IMR-90 (cell line): ENCODE results near the gene KIAA0319L. TPM values are rescaled to one million over a fixed set of nuclear protein-coding genes. Genes with fewer than 3 reads are reported as not detected.

ENCODE experiments used
- ATAC-seq: fragments of 200-7000 bp; cut with Tn5 transposase; 2 replicates; pipeline ENCODE4 v1.9.1; 2020; ENCODE audit warnings: low read depth, mild to moderate bottlenecking, moderate library complexity
- BruUV-seq: library from RNA; stranded (reverse); fragments of 400-500 nt; replicated peaks from 2 replicates; lab custom pipeline; 2021; lab: Mats Ljungman, UMichigan
- CTCF ChIA-PET: fragments of 300-600 bp; formaldehyde crosslinking; extraction: SDS; loops from one replicate; lab custom pipeline; 2021; ENCODE audit warnings: antibody characterized with exemption; lab: Yijun Ruan, JAX
- POLR2A ChIA-PET: fragments of 300-600 bp; sonication (Branson Sonifier 250); formaldehyde crosslinking; loops from one replicate; lab custom pipeline; 2022; ENCODE audit warnings: antibody characterized with exemption; ENCODE audit not compliant: unreplicated experiment; lab: Charles Lee
- DNase-seq: peaks from one replicate; pipeline ENCODE4 v3.0.0; 2013
- H2AFZ ChIP-seq: replicated peaks from 2 replicates; pipeline ENCODE3; 2013; ENCODE audit warnings: low read length, mild to moderate bottlenecking; ENCODE audit not compliant: poor library complexity
- H2AK5ac ChIP-seq: 2 replicates; pipeline ENCODE4 v1.6.1; 2013; ENCODE audit warnings: low read depth, low read length, inconsistent platforms
- H2AK9ac ChIP-seq: replicated peaks from 2 replicates; pipeline ENCODE3; 2013; ENCODE audit warnings: mild to moderate bottlenecking, low read depth, low read length, moderate library complexity; ENCODE audit not compliant: poor library complexity
- H2BK120ac ChIP-seq: 2 replicates; pipeline ENCODE4 v1.6.1; 2013; ENCODE audit warnings: low read depth, low read length, inconsistent platforms
- H2BK15ac ChIP-seq: 3 replicates; pipeline ENCODE4 v1.6.1; 2013; ENCODE audit warnings: low read depth, low read length, inconsistent platforms
- H2BK20ac ChIP-seq: 2 replicates; pipeline ENCODE4 v1.6.1; 2013; ENCODE audit warnings: low read depth, mild to moderate bottlenecking, inconsistent platforms, low read length, moderate library complexity
- H2BK5ac ChIP-seq: 2 replicates; pipeline ENCODE4 v1.6.1; 2013; ENCODE audit warnings: mild to moderate bottlenecking, low read depth, low read length, inconsistent platforms; ENCODE audit not compliant: poor library complexity, severe bottlenecking
- H3K14ac ChIP-seq: replicated peaks from 2 replicates; pipeline ENCODE4 v1.6.1; 2013; ENCODE audit warnings: low read depth, low read length, inconsistent platforms
- H3K18ac ChIP-seq: 2 replicates; pipeline ENCODE4 v1.6.1; 2013; ENCODE audit warnings: low read depth, low read length, control low read depth
- H3K23ac ChIP-seq: 2 replicates; pipeline ENCODE4 v1.6.1; 2013; ENCODE audit warnings: low read depth, low read length, inconsistent platforms
- H3K27ac ChIP-seq: 2 replicates; pipeline ENCODE4 v1.5.1; 2013; ENCODE audit warnings: mild to moderate bottlenecking, control low read depth, low read length; ENCODE audit not compliant: insufficient read depth
- H3K27me3 ChIP-seq: 2 replicates; pipeline ENCODE4 v1.6.1; 2013; ENCODE audit warnings: low read length; ENCODE audit not compliant: control insufficient read depth, insufficient read depth
- H3K36me3 ChIP-seq: 2 replicates; pipeline ENCODE4 v1.6.1; 2013; ENCODE audit warnings: low read length, mixed read lengths; ENCODE audit not compliant: control insufficient read depth, insufficient read depth
- H3K4ac ChIP-seq: 2 replicates; pipeline ENCODE4 v1.6.1; 2013; ENCODE audit warnings: low read depth, low read length, inconsistent platforms
- H3K4me1 ChIP-seq: 2 replicates; pipeline ENCODE4 v1.6.1; 2013; ENCODE audit warnings: low read length, mixed read lengths; ENCODE audit not compliant: control insufficient read depth, insufficient read depth
- H3K4me2 ChIP-seq: 2 replicates; pipeline ENCODE4 v1.6.1; 2013; ENCODE audit warnings: low read depth, mild to moderate bottlenecking, control low read depth, low read length, moderate library complexity
- H3K4me3 ChIP-seq: 2 replicates; pipeline ENCODE4 v1.5.1; 2013; ENCODE audit warnings: low read depth, mild to moderate bottlenecking, control low read depth, low read length, moderate library complexity; ENCODE audit not compliant: insufficient read depth
- H3K56ac ChIP-seq: 2 replicates; pipeline ENCODE4 v1.6.1; 2013; ENCODE audit warnings: low read length, inconsistent platforms; ENCODE audit not compliant: insufficient read depth; ENCODE audit errors: extremely low read depth
- H3K79me1 ChIP-seq, 2 experiments: 2 replicates each; pipeline ENCODE4 v1.6.1; 2013; ENCODE audit warnings: low read length in 2 of 2, inconsistent platforms in 1 of 2, low read depth in 1 of 2
- H3K9ac ChIP-seq: 2 replicates; pipeline ENCODE4 v1.6.1; 2013; ENCODE audit warnings: low read depth, low read length, control low read depth
- H3K9me1 ChIP-seq: 2 replicates; pipeline ENCODE4 v1.6.1; 2013; ENCODE audit warnings: low read length, inconsistent platforms; ENCODE audit not compliant: insufficient read depth
- H3K9me3 ChIP-seq: 2 replicates; pipeline ENCODE4 v1.6.1; 2013; ENCODE audit warnings: low read length; ENCODE audit not compliant: control insufficient read depth, insufficient read depth
- H4K20me1 ChIP-seq: 2 replicates; pipeline ENCODE4 v1.6.1; 2013; ENCODE audit warnings: low read length, inconsistent platforms; ENCODE audit not compliant: insufficient read depth
- H4K5ac ChIP-seq: 2 replicates; pipeline ENCODE4 v1.6.1; 2013; ENCODE audit warnings: mild to moderate bottlenecking, low read depth, low read length, control low read depth
- H4K8ac ChIP-seq, 2 experiments: 2 replicates each; pipeline ENCODE4 v1.6.1; 2013; ENCODE audit warnings: low read depth in 2 of 2, low read length in 2 of 2, control low read depth in 1 of 2, inconsistent platforms in 1 of 2
- H4K91ac ChIP-seq: 2 replicates; pipeline ENCODE4 v1.6.1; 2013; ENCODE audit warnings: low read depth, low read length, inconsistent platforms; ENCODE audit not compliant: insufficient read depth
- CEBPB ChIP-seq: IDR thresholded peaks from 2 replicates; pipeline ENCODE4 v1.6.1; 2012; ENCODE audit warnings: low read depth, low read length, improper control_type of control experiment
- CHD1 ChIP-seq: IDR thresholded peaks from 2 replicates; pipeline ENCODE4 v1.6.1; 2012; ENCODE audit warnings: low read depth, low read length, improper control_type of control experiment
- CTCF ChIP-seq: conservative IDR thresholded peaks from 2 replicates; pipeline ENCODE4 v1.5.1; 2012; ENCODE audit warnings: mild to moderate bottlenecking, low read depth, low read length, improper control_type of control experiment
- ELK1 ChIP-seq: fragments of 150-350 bp; IDR thresholded peaks from 2 replicates; pipeline ENCODE4 v1.6.1; 2016; ENCODE audit warnings: low read depth, mild to moderate bottlenecking, low read length, moderate library complexity, borderline replicate concordance
- FOS ChIP-seq: fragments of 150-350 bp; IDR thresholded peaks from 2 replicates; pipeline ENCODE4 v1.6.1; 2016; ENCODE audit warnings: low read depth, low read length
- MAFK ChIP-seq: IDR thresholded peaks from 2 replicates; pipeline ENCODE4 v1.6.1; 2012; ENCODE audit warnings: low read depth, low read length, improper control_type of control experiment
- MAZ ChIP-seq: IDR thresholded peaks from 2 replicates; pipeline ENCODE4 v1.6.1; 2012; ENCODE audit warnings: low read depth, mild to moderate bottlenecking, low read length, improper control_type of control experiment, moderate library complexity, borderline replicate concordance
- MXI1 ChIP-seq: IDR thresholded peaks from 2 replicates; pipeline ENCODE4 v1.6.1; 2012; ENCODE audit warnings: low read depth, mild to moderate bottlenecking, low read length, moderate library complexity, borderline replicate concordance
- NFE2L2 ChIP-seq: fragments of 150-350 bp; IDR thresholded peaks from 2 replicates; pipeline ENCODE4 v1.6.1; 2016; ENCODE audit warnings: low read depth, mild to moderate bottlenecking, low read length
- POLR2A ChIP-seq: IDR thresholded peaks from 2 replicates; pipeline ENCODE4 v1.6.1; 2012; ENCODE audit warnings: mild to moderate bottlenecking, low read depth, low read length
- RAD21 ChIP-seq: IDR thresholded peaks from 2 replicates; pipeline ENCODE4 v1.6.1; 2012; ENCODE audit warnings: low read length, improper control_type of control experiment
- RCOR1 ChIP-seq: IDR thresholded peaks from 2 replicates; pipeline ENCODE4 v1.6.1; 2012; ENCODE audit warnings: mild to moderate bottlenecking, low read length, improper control_type of control experiment; ENCODE audit not compliant: insufficient replicate concordance
- RFX5 ChIP-seq: IDR thresholded peaks from 2 replicates; pipeline ENCODE4 v1.8.0; 2012; ENCODE audit warnings: low read depth, mild to moderate bottlenecking, low read length, moderate library complexity
- USF2 ChIP-seq: fragments of 150-350 bp; IDR thresholded peaks from 2 replicates; pipeline ENCODE4 v1.6.1; 2017; ENCODE audit warnings: mild to moderate bottlenecking, antibody characterized with exemption, low read length, low read depth
- WGBS, 2 experiments: methylation state at CpG; one replicate each; pipeline versions ENCODE4 v1.1.5 to v1.1.7; 2013; ENCODE audit warnings: missing lambda C conversion rate in 2 of 2; ENCODE audit not compliant: insufficient read length in 1 of 2; ENCODE audit errors: extremely low coverage in 2 of 2; 5-methylcytosine and 5-hydroxymethylcytosine counted together
- dilution Hi-C: fragments of 300-500 bp; cut with HindIII; formaldehyde crosslinking; loops from one replicate; pipeline ENCODE4 v1.14.3; 2018; ENCODE audit warnings: low sequenced_read_pairs; ENCODE audit not compliant: unreplicated experiment
- in situ Hi-C: fragments of 300-500 bp; cut with MboI; formaldehyde crosslinking; loops from 3 replicates; pipeline ENCODE4 v1.14.3; 2019; ENCODE audit warnings: low sequenced_read_pairs, inconsistent platforms, mixed read lengths
- intact Hi-C: fragments of 100-400 bp; cut with micrococcal nuclease; formaldehyde crosslinking; loops from 2 replicates; pipeline ENCODE4 v1.10.0; 2022
- polyA plus RNA-seq, 3 experiments: library from polyadenylated mRNA; depleted of rRNA; stranded (reverse); fragments of >200 nt; gene quantifications; 2 replicates each; pipeline ENCODE4 v1.2.3, GENCODE V29; 2012; ENCODE audit warnings: low replicate concordance in 1 of 3
- total RNA-seq: library from RNA; depleted of rRNA; stranded (reverse); fragments of >200 nt; gene quantifications from 2 replicates; pipeline ENCODE4 v1.2.3, GENCODE V29; 2012

KIAA0319L gene
- total and polyA plus RNA-seq, 2 of the 4 experiments (the other 2 are of a cell fraction): 38.0 to 49.8 TPM

DNA sequence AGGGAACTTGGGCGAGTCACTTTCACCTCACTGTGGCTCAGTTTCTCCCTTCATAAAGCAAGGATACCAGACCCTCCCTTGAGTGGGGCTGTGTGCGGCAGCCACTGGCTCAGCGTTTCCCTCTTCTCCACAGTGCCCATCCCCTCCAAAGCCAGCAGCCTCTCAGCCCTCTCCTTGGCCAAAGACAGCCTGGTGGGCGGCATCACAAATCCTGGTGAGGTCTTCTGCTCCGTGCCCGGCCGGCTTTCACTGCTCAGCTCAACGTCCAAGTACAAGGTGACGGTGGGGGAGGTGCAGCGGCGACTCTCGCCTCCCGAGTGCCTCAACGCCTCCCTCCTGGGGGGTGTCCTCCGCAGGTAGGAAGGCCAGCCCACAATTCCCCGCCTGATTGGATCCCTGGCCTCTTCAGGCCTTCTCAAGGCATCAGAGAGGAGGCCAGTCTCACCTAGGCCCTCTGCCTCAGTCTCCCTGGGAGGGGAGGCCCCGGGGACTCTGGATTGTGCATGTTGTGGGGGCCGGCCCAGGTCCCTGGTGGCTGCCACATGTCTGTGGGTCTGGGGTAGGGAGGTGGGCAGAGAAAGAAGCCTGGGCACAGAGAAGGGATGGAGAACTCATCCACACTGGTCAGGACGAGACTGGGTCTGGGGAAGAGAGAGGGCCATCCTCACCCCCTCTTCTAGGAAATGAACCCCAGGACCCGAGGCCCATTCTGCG, 31.2 kb upstream of the KIAA0319L start:
- Histone ChIP-seq H4K5ac (no peak overlapping the region), H2AFZ (peak overlapping the region; percentile 13), H3K27ac (no peak overlapping the region), H2BK15ac (no peak overlapping the region), H2BK120ac (no peak overlapping the region), H3K4ac (no peak overlapping the region), H3K18ac (no peak overlapping the region), H3K56ac (no peak overlapping the region), H2AK9ac (peak overlapping the region; percentile 71), H3K9me1 (peaks cover 14% of the 10 kb centered on the region), H3K23ac (no peak overlapping the region), H3K79me1 (no peaks in the 10 kb centered on the region), H2BK20ac (no peak overlapping the region), H4K20me1 (no peaks in the 10 kb centered on the region), H3K27me3 (no peaks in the 10 kb centered on the region), H3K36me3 (no peaks in the 10 kb centered on the region), H3K9ac (no peak overlapping the region), H3K14ac (no peak overlapping the region), H4K91ac (no peak overlapping the region), H3K9me3 (no peaks in the 10 kb centered on the region), H2BK5ac (no peak overlapping the region), H2AK5ac (no peak overlapping the region), H3K4me1 (no peaks in the 10 kb centered on the region), H4K8ac (no peak overlapping the region), H3K4me3 (no peak overlapping the region), H3K4me2 (no peak overlapping the region)
- intact Hi-C loops: no loop called here
- ChIA-PET CTCF (no interaction called here), POLR2A (no interaction called here)
- 88% methylated on average over 3 of the region's 21 CpGs; no CpG with 5 or more reads in 1 of the 2 experiments for WGBS, 2 experiments
- ATAC-seq (no peak), DNase-seq (no peak)
- dilution Hi-C loops: no loop called here
- TF ChIP-seq MAZ (no peak), RAD21 (no peak), FOS (no peak), MAFK (no peak), POLR2A (no peak), CTCF (no peak), MXI1 (no peak), NFE2L2 (no peak), CHD1 (no peak), RFX5 (no peak), ELK1 (no peak), RCOR1 (no peak), CEBPB (no peak), USF2 (no peak)
- BruUV-seq: no TSS peak
- in situ Hi-C loops: no loop called here
